GM21423 (cell line): Measurements from ENCODE around the gene VGLL4.
A peak's percentile ranks its signal among the peaks of the same experiment; 100 is the strongest.
"Not testable (repeated sequence)": the region's sequence is repeated elsewhere in the genome, so short reads cannot be mapped to it uniquely, and the experiment has no call there.

ENCODE experiments used
- ATAC-seq: cut with Tn5 transposase; IDR thresholded peaks from one replicate; pipeline ENCODE4 v1.9.1; 2021; ENCODE audit warnings: mild to moderate bottlenecking, moderate library complexity; ENCODE audit not compliant: unreplicated experiment

VGLL4 gene, protein sequence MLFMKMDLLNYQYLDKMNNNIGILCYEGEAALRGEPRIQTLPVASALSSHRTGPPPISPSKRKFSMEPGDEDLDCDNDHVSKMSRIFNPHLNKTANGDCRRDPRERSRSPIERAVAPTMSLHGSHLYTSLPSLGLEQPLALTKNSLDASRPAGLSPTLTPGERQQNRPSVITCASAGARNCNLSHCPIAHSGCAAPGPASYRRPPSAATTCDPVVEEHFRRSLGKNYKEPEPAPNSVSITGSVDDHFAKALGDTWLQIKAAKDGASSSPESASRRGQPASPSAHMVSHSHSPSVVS

DNA sequence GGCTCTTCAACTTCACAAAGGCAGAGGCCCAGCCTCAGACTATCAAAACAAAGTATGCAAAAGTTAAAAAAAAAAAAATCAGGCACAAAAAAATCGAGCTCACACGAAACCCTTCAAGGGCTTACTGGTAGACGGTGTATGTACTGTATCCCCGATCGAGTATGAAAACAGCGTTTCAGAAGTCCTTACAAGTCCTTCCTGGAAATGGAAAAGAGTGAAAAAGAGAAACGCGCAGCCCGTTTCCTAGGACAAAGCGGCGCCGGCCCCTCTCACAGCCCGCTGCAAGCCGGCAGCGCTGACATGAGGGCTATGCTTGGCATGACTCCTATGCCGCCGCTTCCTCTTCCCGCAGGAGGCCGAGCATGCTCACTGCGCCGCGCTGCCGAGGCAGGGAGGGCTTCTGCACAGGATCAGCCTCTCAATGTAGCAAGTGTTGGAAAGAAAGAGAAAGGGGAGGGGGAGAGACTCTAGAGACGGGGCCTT, at the start of gene VGLL4:
VGLL4 (minus strand) TSS at position 311 of the 483 bp plus-strand sequence. CDS start 397 bp downstream, outside the sequence.
- peak; percentile 66 for ATAC-seq

GRCh38 chr3:11692532-11692813, 48.8 kb upstream of the VGLL4 start:
- no peak for ATAC-seq

- no peak for ATAC-seq
Measured at GRCh38 chr3:11691767-11692531, 48.2 kb upstream of the VGLL4 start.

DNA sequence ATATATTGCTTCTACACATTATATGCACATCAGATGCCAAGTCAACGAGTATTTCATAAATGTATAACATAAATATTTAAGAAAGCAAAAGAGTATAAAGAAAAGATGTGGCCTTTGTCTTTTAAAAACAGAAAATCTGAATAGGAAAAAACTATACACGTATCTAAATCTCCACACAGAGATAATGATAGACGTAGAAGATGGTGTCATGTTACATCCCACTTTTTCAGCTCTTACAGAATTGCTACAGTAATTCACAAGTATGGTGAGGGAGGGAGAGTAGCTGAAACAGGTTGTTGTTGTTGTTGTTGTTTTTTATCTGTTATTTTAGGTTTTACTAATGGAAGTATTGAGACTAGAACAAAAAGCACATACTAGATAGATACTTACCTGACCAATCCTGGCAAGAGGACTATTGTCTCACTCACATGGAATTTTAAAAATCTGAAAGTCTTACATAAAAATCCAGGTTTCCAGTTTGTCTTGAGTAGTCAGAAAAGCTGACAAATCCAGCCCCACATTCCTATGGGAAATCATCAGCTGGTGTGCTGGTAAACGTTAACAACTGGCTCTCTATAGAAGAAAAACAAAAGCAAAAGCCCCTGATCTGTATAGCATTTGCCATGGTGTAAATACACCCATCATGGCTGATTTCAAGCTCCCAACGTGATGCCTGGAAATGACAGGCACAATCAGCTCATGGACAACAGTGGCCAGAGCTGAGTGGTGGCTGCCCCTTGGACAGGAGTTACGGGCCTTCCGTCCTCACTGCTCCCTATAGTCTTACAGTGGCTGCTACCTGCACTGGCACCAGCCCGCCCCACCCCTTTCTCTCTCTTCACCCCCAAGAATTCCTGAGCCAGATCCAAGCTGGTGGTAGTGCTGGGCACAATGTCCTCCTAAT, 47.4 kb upstream of the VGLL4 start:
- no peak for ATAC-seq

GRCh38 chr3:11689749-11690148, 46.0 kb upstream of the VGLL4 start:
- no peak for ATAC-seq

- ATAC-seq = not testable (repeated sequence)
Measured at GRCh38 chr3:11684980-11685379, 41.3 kb upstream of the VGLL4 start.

- ATAC-seq = no peak
Measured at GRCh38 chr3:11680509-11680908, 36.8 kb upstream of the VGLL4 start.

GRCh38 chr3:11679964-11680363, 36.2 kb upstream of the VGLL4 start:
- no peak for ATAC-seq

DNA sequence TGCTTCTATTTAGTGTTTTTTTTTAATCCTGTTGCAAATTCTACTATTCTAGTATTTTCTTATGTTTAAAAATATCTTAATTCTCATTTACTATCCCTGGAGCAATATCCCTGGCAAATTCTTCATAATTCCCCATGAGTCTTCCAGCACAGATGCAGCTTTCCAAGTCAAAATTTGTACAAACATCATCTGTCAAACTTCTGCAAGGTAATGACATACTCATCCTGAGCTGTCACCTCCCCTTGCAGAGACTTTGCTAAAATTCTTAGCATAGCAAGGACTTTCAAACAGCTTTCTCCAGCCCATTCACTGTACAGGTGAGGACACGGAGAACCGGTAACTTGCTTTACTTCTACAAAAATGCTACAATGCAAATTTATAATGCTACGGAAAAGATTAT, 28.6 kb upstream of the VGLL4 start:
- no peak for ATAC-seq

DNA sequence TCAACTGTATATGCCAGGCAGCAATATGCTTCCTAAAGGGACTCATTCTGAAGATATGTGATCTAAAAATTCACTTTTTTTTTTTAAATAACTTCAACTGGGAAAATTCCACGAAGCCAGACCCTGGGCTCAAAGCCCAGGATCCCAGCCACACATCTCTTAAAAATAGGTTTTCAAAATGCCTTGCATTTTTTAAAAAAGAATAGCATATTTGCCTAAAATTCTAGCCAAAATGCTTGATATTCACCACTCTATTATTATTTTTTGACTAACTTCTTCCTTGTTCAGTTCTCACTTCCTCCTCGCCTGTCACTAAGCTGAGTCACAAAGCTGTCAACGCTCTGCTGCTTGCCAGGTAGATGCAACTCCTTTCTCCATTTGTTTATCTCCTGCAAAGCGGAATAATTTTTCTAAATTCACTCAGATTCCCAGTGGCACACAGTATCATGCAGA, 28.0 kb upstream of the VGLL4 start:
- ATAC-seq = no peak

GRCh38 chr3:11668243-11669235, 24.8 kb upstream of the VGLL4 start:
- no peak for ATAC-seq

GRCh38 chr3:11665331-11665730, 21.6 kb upstream of the VGLL4 start:
- ATAC-seq = no peak

- no peak for ATAC-seq
Measured at GRCh38 chr3:11662392-11662990, 18.8 kb upstream of the VGLL4 start.

DNA sequence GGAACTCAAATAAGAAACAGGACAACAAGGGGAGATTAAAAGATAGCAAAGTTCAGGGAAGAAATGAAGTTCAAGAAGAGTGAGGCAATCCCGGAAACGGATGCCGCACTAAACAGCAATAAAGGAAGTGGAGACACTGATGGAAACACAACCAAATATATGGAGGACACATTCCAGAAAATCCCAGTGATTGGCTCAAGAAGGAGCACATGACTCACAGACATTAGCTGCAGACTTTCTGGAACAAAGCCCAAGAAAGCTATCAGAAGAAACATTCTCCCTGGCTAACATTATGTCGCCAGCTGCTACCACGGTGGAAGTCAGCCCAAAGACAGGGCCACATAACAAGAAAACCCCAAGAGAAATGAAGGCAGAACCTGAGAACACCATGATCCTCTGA, 18.1 kb upstream of the VGLL4 start:
- ATAC-seq = no peak

GRCh38 chr3:11661052-11661656, 17.4 kb upstream of the VGLL4 start:
- no peak for ATAC-seq

- ATAC-seq = no peak
Measured at GRCh38 chr3:11660242-11660641, 16.5 kb upstream of the VGLL4 start.

DNA sequence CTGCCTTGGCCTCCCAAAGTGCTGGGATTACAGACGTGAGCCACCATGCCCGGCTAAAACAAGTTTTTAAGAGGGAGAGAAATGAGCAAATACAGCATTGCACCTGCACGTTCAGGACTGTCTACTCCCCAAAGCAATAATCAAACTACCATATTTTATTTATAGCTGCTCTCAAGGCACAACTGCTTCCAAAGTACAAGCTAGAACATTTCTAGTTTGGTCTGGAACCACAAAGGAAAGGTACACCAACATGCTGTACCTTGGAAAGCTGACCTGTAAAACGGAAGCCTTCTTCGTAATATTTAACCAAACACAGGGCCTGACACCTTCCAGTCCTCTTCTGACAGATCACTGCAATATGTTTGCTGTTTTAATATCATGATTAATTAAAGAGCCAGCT, 14.5 kb upstream of the VGLL4 start:
- ATAC-seq = no peak

DNA sequence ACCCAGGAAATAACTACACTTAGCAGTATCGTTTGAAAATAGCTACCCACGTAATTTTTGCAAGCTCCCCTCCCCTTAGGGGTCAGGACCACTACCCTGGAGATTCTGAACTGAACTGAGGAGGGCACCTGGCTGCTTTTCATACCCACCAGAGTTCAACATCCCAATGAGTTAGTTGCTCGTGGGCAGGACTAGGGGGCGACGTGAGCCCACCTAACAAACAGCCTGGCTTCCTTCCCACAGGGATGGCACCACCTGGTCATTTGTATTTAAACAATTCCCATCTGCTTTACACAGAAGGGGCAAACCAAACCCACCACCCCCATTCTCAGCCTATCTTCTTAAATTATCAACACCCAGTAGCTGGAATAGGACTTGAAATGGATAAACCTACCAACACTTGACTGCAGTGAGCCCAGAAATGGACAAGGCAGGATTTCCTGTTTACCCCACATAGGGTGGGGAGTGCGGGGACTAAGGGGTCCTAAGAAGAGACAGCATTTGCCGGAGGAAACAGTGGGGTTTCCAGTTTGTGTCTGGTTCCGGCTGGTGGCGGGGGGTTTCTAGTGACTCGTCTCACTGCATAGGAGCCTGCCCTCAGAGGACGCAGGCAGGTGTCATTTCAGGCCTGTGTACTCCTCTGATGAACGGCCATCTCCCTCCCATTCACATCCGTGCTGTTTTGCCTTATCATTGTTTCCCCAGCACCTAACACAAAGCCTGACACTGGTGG, 11.6 kb upstream of the VGLL4 start:
- ATAC-seq = no peak

DNA sequence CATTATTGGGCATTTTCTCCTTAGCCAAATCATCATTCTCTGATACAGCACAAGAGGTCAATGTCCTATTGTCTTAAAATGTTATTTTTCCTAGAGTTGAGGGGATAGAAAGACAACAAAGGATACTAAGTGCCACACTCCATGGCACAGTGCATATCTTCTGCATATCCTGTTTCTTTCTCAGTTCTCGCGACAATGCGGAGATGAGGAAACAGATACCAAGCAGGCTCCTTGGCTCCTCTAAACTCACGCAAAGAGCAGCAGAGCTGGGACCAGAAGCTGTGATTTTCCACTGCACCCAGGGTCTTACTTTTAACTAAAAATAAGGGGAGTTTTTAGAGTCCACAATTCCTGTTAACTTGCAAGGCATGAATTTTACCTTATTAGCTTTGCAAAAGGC, 10.5 kb upstream of the VGLL4 start:
- no peak for ATAC-seq
